Sigmoid colon (tissue), 4 donors: ENCODE measurements around the gene SEMA4A.
"Not testable (repeated sequence)": the region's sequence is repeated elsewhere in the genome, so short reads cannot be mapped to it uniquely, and the experiment has no call there.

Source experiments
- CTCF ChIP-seq, 4 experiments: fragments of 450-650 bp in 3 of 4; fragments of 200-600 bp in 1 of 4; IDR thresholded peaks; one replicate each; pipeline ENCODE4 v1.5.1; 2016 to 2019; ENCODE audit warnings: antibody characterized with exemption in 4 of 4, mild to moderate bottlenecking in 3 of 4, moderate library complexity in 2 of 4
- POLR2AphosphoS5 ChIP-seq, 4 donors: sonication (generic); formaldehyde crosslinking; IDR thresholded peaks; one replicate each; pipeline ENCODE4 v1.6.1; 2017; ENCODE audit warnings: antibody characterized with exemption in 4 of 4

DNA sequence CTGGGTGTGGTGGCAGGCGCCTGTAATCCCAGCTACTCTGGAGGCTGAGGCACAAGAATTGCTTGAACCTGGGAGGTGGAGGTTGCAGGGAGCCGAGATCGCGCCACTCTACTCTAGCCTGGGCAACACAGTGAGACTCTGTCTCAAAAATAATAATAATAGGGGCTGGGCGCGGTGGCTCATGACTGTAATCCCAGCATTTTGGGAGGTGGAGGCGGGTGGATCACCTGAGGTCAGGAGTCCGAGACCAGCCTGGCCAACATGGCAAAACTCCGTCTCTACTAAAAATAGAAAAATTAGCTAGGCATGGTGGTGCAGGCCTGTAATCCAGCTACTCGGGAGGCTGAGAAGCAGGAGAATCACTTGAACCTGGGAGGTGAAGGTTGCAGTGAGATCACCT, 27.8 kb upstream of the SEMA4A start:
- TF ChIP-seq POLR2AphosphoS5, CTCF (IDR thresholded peaks at IDR 0.05): not testable (repeated sequence)
